Hepatocyte (in vitro differentiated cells): ENCODE results near the gene KCNIP3.

Source experiments
- CTCF ChIP-seq: fragments of 200-600 bp; sonication (generic); IDR thresholded peaks from 2 replicates; pipeline ENCODE4 v1.5.1; 2016; ENCODE audit warnings: antibody characterized with exemption, mild to moderate bottlenecking; ENCODE audit not compliant: poor library complexity
- EZH2phosphoT487 ChIP-seq: fragments of 200-600 bp; sonication (generic); IDR thresholded peaks from one replicate; pipeline ENCODE4 v1.6.1; 2018; ENCODE audit warnings: antibody characterized with exemption, mild to moderate bottlenecking, low read depth, moderate library complexity; ENCODE audit not compliant: unreplicated experiment, severe bottlenecking

GRCh38 chr2:95272299-95272751 lies 24.8 kb upstream of the KCNIP3 start:
- TF ChIP-seq CTCF (no peak), EZH2phosphoT487 (no peak)
